SH-SY5Y (cell line): ENCODE data around the gene CELF2.

Experiments used
- GATA2 ChIP-seq: IDR thresholded peaks from 2 replicates; pipeline ENCODE4 v1.6.1; 2011; ENCODE audit warnings: mild to moderate bottlenecking, low read depth, low read length
- GATA3 ChIP-seq: IDR thresholded peaks from 2 replicates; pipeline ENCODE4 v1.6.1; 2011; ENCODE audit warnings: low read depth, mild to moderate bottlenecking, low read length, moderate library complexity

GRCh38 chr10:11359869-11360268 lies 342.2 kb downstream of the CELF2 start:
- TF ChIP-seq GATA3 (no peak), GATA2 (no peak)
